ENCODE data around the gene AMBN. TPM values are rescaled to one million over a fixed set of nuclear protein-coding genes. Genes with fewer than 3 reads are reported as not detected.
"Not testable (repeated sequence)": the region's sequence is repeated elsewhere in the genome, so short reads cannot be mapped to it uniquely, and the experiment has no call there.

The AMBN gene
- total RNA-seq, 1 donor from 2014 or later, result not detected

- DNase-seq (ENCODE audit: low spot score), result no peak
- Mint-ChIP-seq H3K36me3 (ENCODE audit: low read depth) (no peaks in the 10 kb centered on the region), H3K27ac (no peak overlapping the region), H3K4me1 (ENCODE audit: low read depth) (no peaks in the 10 kb centered on the region), H3K4me3 (ENCODE audit: low read depth) (no peak overlapping the region), H3K9me3 (no peaks in the 10 kb centered on the region), H3K27me3 (ENCODE audit: low read depth) (peaks cover 6% of the 10 kb centered on the region)
- intact Hi-C loops (cut with micrococcal nuclease), result loop anchor here (5.0 to 10.0 kb wide), 2 partner anchors 115 to 388 kb away; no protein-coding TSS in a partner anchor
Measured at GRCh38 chr4:70619778-70620177, 27.7 kb downstream of the AMBN start.

GRCh38 chr4:70623323-70623722 is 31.3 kb downstream of the AMBN start:
- Mint-ChIP-seq H3K27ac (no peak overlapping the region), H3K4me1 (ENCODE audit: low read depth) (no peaks in the 10 kb centered on the region), H3K36me3 (ENCODE audit: low read depth) (no peaks in the 10 kb centered on the region), H3K4me3 (ENCODE audit: low read depth) (no peak overlapping the region), H3K9me3 (no peaks in the 10 kb centered on the region), H3K27me3 (ENCODE audit: low read depth) (no peaks in the 10 kb centered on the region)
- intact Hi-C loops (cut with micrococcal nuclease), result loop anchor here (10.0 kb wide), 1 partner anchor 111 kb away; no protein-coding TSS in a partner anchor
- DNase-seq (ENCODE audit: low spot score), result no peak

GRCh38 chr4:70624226-70624793 is 32.3 kb downstream of the AMBN start:
- DNase-seq (ENCODE audit: low spot score), result no peak
- H3K9me3 Mint-ChIP-seq, result no peaks in the 10 kb centered on the region
- no peaks in the 10 kb centered on the region for H3K27me3 Mint-ChIP-seq (ENCODE audit: low read depth)
- no peaks in the 10 kb centered on the region for H3K36me3 Mint-ChIP-seq (ENCODE audit: low read depth)
- H3K4me1 Mint-ChIP-seq (ENCODE audit: low read depth), result no peaks in the 10 kb centered on the region
- H3K4me3 Mint-ChIP-seq (ENCODE audit: low read depth), result no peak overlapping the region
- intact Hi-C loops (cut with micrococcal nuclease), result loop anchor here (2.0 to 10.0 kb wide), 2 partner anchors 64 to 110 kb away; partner anchors contain the start of gene UTP3
- no peak overlapping the region for H3K27ac Mint-ChIP-seq

GRCh38 chr4:70627620-70628019 is 35.6 kb downstream of the AMBN start:
- Mint-ChIP-seq H3K27me3 (ENCODE audit: low read depth) (peaks cover 7% of the 10 kb centered on the region), H3K36me3 (ENCODE audit: low read depth) (no peaks in the 10 kb centered on the region), H3K4me1 (ENCODE audit: low read depth) (no peaks in the 10 kb centered on the region), H3K27ac (no peak overlapping the region), H3K4me3 (ENCODE audit: low read depth) (no peak overlapping the region), H3K9me3 (no peaks in the 10 kb centered on the region)
- intact Hi-C loops (cut with micrococcal nuclease), result loop anchor here (10.0 kb wide), 1 partner anchor 107 kb away; no protein-coding TSS in a partner anchor
- no peak for DNase-seq (ENCODE audit: low spot score)

GRCh38 chr4:70628444-70628843 is 36.4 kb downstream of the AMBN start, which contains the start of gene ENAM:
Gene ENAM, plus strand, starts transcription at chr4:70628744. Its CDS starts 757 bp downstream, at chr4:70629501.
- Mint-ChIP-seq H3K27me3 (ENCODE audit: low read depth) (peaks cover 8% of the 10 kb centered on the region), H3K4me3 (ENCODE audit: low read depth) (no peak within 1 kb of the TSS), H3K9me3 (no peaks in the 10 kb centered on the region), H3K27ac (no peak within 1 kb of the TSS), H3K36me3 (ENCODE audit: low read depth) (no peaks in the 10 kb centered on the region), H3K4me1 (ENCODE audit: low read depth) (no peaks in the 10 kb centered on the region)
- no peak for DNase-seq (ENCODE audit: low spot score)
- intact Hi-C loops (cut with micrococcal nuclease), result loop anchor here (10.0 kb wide), 1 partner anchor 106 kb away; no protein-coding TSS in a partner anchor

GRCh38 chr4:70629469-70630090 is 37.5 kb downstream of the AMBN start:
- H3K36me3 Mint-ChIP-seq (ENCODE audit: low read depth), result no peaks in the 10 kb centered on the region
- no peaks in the 10 kb centered on the region for H3K4me1 Mint-ChIP-seq (ENCODE audit: low read depth)
- H3K4me3 Mint-ChIP-seq (ENCODE audit: low read depth), result no peak overlapping the region
- H3K27ac Mint-ChIP-seq, result no peak overlapping the region
- intact Hi-C loops (cut with micrococcal nuclease), result loop anchor here (10.0 kb wide), 1 partner anchor 105 kb away; no protein-coding TSS in a partner anchor
- DNase-seq (ENCODE audit: low spot score), result no peak
- H3K9me3 Mint-ChIP-seq, result no peaks in the 10 kb centered on the region
- peaks cover 13% of the 10 kb centered on the region for H3K27me3 Mint-ChIP-seq (ENCODE audit: low read depth)

- Mint-ChIP-seq H3K27me3 (ENCODE audit: low read depth) (peaks cover 13% of the 10 kb centered on the region), H3K27ac (no peak overlapping the region), H3K4me1 (ENCODE audit: low read depth) (no peaks in the 10 kb centered on the region), H3K9me3 (no peaks in the 10 kb centered on the region), H3K4me3 (ENCODE audit: low read depth) (no peak overlapping the region), H3K36me3 (ENCODE audit: low read depth) (no peaks in the 10 kb centered on the region)
- DNase-seq (ENCODE audit: low spot score), result no peak
- intact Hi-C loops (cut with micrococcal nuclease), result no loop called here
Measured at GRCh38 chr4:70630162-70630561, 38.1 kb downstream of the AMBN start.

- no peaks in the 10 kb centered on the region for H3K4me1 Mint-ChIP-seq (ENCODE audit: low read depth)
- H3K36me3 Mint-ChIP-seq (ENCODE audit: low read depth), result no peaks in the 10 kb centered on the region
- H3K27ac Mint-ChIP-seq, result no peak overlapping the region
- H3K27me3 Mint-ChIP-seq (ENCODE audit: low read depth), result peaks cover 13% of the 10 kb centered on the region
- no peaks in the 10 kb centered on the region for H3K9me3 Mint-ChIP-seq
- intact Hi-C loops (cut with micrococcal nuclease), result no loop called here
- no peak overlapping the region for H3K4me3 Mint-ChIP-seq (ENCODE audit: low read depth)
- no peak for DNase-seq (ENCODE audit: low spot score)
Measured at GRCh38 chr4:70632028-70632427, 40.0 kb downstream of the AMBN start.

GRCh38 chr4:70634482-70634881 is 42.4 kb downstream of the AMBN start:
- Mint-ChIP-seq H3K27me3 (ENCODE audit: low read depth) (peaks cover 13% of the 10 kb centered on the region), H3K27ac (no peak overlapping the region), H3K36me3 (ENCODE audit: low read depth) (no peaks in the 10 kb centered on the region), H3K4me3 (ENCODE audit: low read depth) (no peak overlapping the region), H3K9me3 (no peaks in the 10 kb centered on the region), H3K4me1 (ENCODE audit: low read depth) (no peaks in the 10 kb centered on the region)
- DNase-seq (ENCODE audit: low spot score), result no peak
- intact Hi-C loops (cut with micrococcal nuclease), result no loop called here

GRCh38 chr4:70637239-70637913 is 45.3 kb downstream of the AMBN start:
- no peak overlapping the region for H3K27ac Mint-ChIP-seq
- intact Hi-C loops (cut with micrococcal nuclease), result no loop called here
- H3K4me3 Mint-ChIP-seq (ENCODE audit: low read depth), result no peak overlapping the region
- H3K27me3 Mint-ChIP-seq (ENCODE audit: low read depth), result peaks cover 9% of the 10 kb centered on the region
- no peaks in the 10 kb centered on the region for H3K36me3 Mint-ChIP-seq (ENCODE audit: low read depth)
- no peaks in the 10 kb centered on the region for H3K9me3 Mint-ChIP-seq
- H3K4me1 Mint-ChIP-seq (ENCODE audit: low read depth), result peaks cover 2% of the 10 kb centered on the region
- no peak for DNase-seq (ENCODE audit: low spot score)

GRCh38 chr4:70640192-70640591 is 48.1 kb downstream of the AMBN start:
- intact Hi-C loops (cut with micrococcal nuclease), result no loop called here
- DNase-seq (ENCODE audit: low spot score), result no peak
- Mint-ChIP-seq H3K9me3 (no peaks in the 10 kb centered on the region), H3K4me3 (ENCODE audit: low read depth) (no peak overlapping the region), H3K27me3 (ENCODE audit: low read depth) (peaks cover 3% of the 10 kb centered on the region), H3K27ac (no peak overlapping the region), H3K36me3 (ENCODE audit: low read depth) (no peaks in the 10 kb centered on the region), H3K4me1 (ENCODE audit: low read depth) (peaks cover 2% of the 10 kb centered on the region)

- H3K27ac Mint-ChIP-seq; DNase-seq (ENCODE audit: low spot score); H3K36me3 Mint-ChIP-seq (ENCODE audit: low read depth); H3K9me3 Mint-ChIP-seq; H3K4me1 Mint-ChIP-seq (ENCODE audit: low read depth); H3K4me3 Mint-ChIP-seq (ENCODE audit: low read depth): not testable (repeated sequence)
- intact Hi-C loops (cut with micrococcal nuclease), result loop anchor here (10.0 kb wide), 1 partner anchor 534 kb away; no protein-coding TSS in a partner anchor
- peaks cover 20% of the 10 kb centered on the region for H3K27me3 Mint-ChIP-seq (ENCODE audit: low read depth)
Measured at GRCh38 chr4:70650741-70651140, 58.7 kb downstream of the AMBN start.
